ENCODE measurements around the gene EFCAB8.

The EFCAB8 gene

DNA sequence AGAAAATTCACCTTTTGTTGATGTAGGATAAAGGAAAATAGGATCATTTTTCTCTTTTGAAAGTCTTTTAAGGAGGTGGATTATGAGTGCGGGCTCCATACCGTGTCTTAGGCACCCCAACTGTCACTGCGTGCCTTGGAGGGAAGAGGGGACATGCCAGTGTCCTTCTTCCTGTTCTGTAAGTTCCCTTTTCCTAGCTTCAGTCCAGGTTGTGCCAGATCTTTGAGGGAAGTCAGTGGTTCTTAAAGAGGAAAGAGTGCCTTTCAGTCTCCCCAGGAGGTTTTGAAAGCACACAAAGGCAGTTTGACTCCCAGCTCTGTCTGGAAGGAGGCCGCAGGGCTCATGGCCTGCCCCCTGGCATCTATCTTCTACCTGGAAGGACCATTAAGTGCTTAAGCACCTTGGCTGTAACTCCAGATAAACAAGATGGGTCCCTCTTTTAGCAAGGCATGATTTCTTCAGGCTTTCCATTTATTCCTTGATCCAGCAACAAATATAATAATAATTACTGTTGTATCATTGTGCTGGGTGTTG is 13.0 kb downstream of the EFCAB8 start:
- H3K4me1 ChIP-seq (ENCODE audit: low read length): no peaks in the 10 kb centered on the region

DNA sequence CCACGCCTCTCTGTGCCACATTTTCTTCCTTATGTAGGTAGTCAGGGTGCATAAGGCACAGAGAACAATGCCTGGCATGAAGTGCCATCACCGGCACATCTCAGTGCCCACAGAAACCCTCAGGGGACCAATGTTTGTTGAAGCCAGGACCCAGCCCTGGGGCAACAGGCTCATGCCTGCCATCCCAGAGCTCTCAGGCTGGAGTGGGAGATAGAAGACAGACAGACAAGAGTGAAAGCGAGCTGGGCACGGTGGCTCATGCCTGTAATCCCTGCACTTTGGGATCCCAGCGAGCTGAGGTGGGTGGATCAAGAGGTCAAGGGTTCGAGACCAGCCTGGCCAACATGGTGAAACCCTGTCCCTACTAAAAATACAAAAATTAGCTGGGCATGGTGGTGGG is 13.5 kb downstream of the EFCAB8 start:
- no peak overlapping the region for H3K4me2 ChIP-seq (ENCODE audit: low read depth, low read length)
- H3K9me3 ChIP-seq (replicated peaks; ENCODE audit: insufficient read depth, low read length): no peaks in the 10 kb centered on the region
- H3K36me3 ChIP-seq (replicated peaks; ENCODE audit: insufficient read depth, low read length): no peaks in the 10 kb centered on the region
- no peak overlapping the region for H2AFZ ChIP-seq (ENCODE audit: low read length)
- no peak overlapping the region for H3K9ac ChIP-seq (ENCODE audit: low read length)
- no peaks in the 10 kb centered on the region for H3K79me2 ChIP-seq (ENCODE audit: low read length)
- no peaks in the 10 kb centered on the region for H3K27me3 ChIP-seq (replicated peaks; ENCODE audit: insufficient read depth, low read length)
- H3K27ac ChIP-seq (ENCODE audit: low read length): no peak overlapping the region
- no peak overlapping the region for H3K4me3 ChIP-seq (ENCODE audit: low read length)
- H3K9me2 ChIP-seq (replicated peaks; ENCODE audit: insufficient read depth, low read length): no peaks in the 10 kb centered on the region
- no peaks in the 10 kb centered on the region for H3F3A ChIP-seq (ENCODE audit: insufficient read depth, low read length)
- no peaks in the 10 kb centered on the region for H3K4me1 ChIP-seq (ENCODE audit: low read length)
- TF ChIP-seq EZH2 (optimal IDR thresholded peaks at IDR 0.05; ENCODE audit: low read depth, low read length) (no peak), EZH2phosphoT487 (IDR thresholded peaks at IDR 0.05; ENCODE audit: low read length) (no peak)
- TF ChIP-seq, protein P1, sequence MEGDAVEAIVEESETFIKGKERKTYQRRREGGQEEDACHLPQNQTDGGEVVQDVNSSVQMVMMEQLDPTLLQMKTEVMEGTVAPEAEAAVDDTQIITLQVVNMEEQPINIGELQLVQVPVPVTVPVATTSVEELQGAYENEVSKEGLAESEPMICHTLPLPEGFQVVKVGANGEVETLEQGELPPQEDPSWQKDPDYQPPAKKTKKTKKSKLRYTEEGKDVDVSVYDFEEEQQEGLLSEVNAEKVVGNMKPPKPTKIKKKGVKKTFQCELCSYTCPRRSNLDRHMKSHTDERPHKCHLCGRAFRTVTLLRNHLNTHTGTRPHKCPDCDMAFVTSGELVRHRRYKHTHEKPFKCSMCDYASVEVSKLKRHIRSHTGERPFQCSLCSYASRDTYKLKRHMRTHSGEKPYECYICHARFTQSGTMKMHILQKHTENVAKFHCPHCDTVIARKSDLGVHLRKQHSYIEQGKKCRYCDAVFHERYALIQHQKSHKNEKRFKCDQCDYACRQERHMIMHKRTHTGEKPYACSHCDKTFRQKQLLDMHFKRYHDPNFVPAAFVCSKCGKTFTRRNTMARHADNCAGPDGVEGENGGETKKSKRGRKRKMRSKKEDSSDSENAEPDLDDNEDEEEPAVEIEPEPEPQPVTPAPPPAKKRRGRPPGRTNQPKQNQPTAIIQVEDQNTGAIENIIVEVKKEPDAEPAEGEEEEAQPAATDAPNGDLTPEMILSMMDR (IDR thresholded peaks at IDR 0.05; ENCODE audit: low read length): no peak
- DNase-seq: no peak
- no peaks in the 10 kb centered on the region for H4K20me1 ChIP-seq (ENCODE audit: insufficient read depth, low read length)

More for the DNA sequence above, 13.0 kb downstream of the EFCAB8 start:
- no peaks in the 10 kb centered on the region for H3K79me2 ChIP-seq (ENCODE audit: low read length)
- H4K20me1 ChIP-seq (ENCODE audit: insufficient read depth, low read length): no peaks in the 10 kb centered on the region
- H3K27me3 ChIP-seq (replicated peaks; ENCODE audit: insufficient read depth, low read length): no peaks in the 10 kb centered on the region
- DNase-seq: no peak
- H2AFZ ChIP-seq (ENCODE audit: low read length): no peak overlapping the region
- no peak overlapping the region for H3K27ac ChIP-seq (ENCODE audit: low read length)
- no peaks in the 10 kb centered on the region for H3K36me3 ChIP-seq (replicated peaks; ENCODE audit: insufficient read depth, low read length)
- H3K4me3 ChIP-seq (ENCODE audit: low read length): no peak overlapping the region
- no peaks in the 10 kb centered on the region for H3K9me3 ChIP-seq (replicated peaks; ENCODE audit: insufficient read depth, low read length)
- TF ChIP-seq EZH2phosphoT487 (IDR thresholded peaks at IDR 0.05; ENCODE audit: low read length) (no peak), EZH2 (optimal IDR thresholded peaks at IDR 0.05; ENCODE audit: low read depth, low read length) (no peak)
- TF ChIP-seq, protein P1 (IDR thresholded peaks at IDR 0.05; ENCODE audit: low read length): no peak
- H3F3A ChIP-seq (ENCODE audit: insufficient read depth, low read length): no peaks in the 10 kb centered on the region
- no peak overlapping the region for H3K4me2 ChIP-seq (ENCODE audit: low read depth, low read length)
- H3K9ac ChIP-seq (ENCODE audit: low read length): no peak overlapping the region
- no peaks in the 10 kb centered on the region for H3K9me2 ChIP-seq (replicated peaks; ENCODE audit: insufficient read depth, low read length)

DNA sequence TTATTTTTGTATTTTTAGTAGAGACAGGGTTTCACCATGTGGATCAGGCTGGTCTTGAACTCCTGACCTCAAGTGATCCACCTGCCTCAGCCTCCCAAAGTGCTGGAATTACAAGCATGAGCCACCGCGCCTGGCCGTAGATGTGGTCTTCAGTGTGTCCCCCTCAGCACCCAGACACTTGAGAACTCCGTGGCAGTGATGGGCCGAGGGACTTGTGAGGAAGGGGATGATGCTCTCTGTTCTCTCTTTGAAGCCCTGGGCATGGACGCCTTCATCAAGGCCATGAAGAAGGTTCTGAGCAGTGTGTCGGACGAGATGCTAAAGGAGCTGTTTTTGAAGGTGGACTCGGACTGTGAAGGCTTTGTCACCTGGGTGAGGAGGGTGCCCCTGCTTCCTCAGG is 16.9 kb downstream of the EFCAB8 start:
- H3K4me1 ChIP-seq (ENCODE audit: low read length): no peaks in the 10 kb centered on the region
- TF ChIP-seq EZH2 (optimal IDR thresholded peaks at IDR 0.05; ENCODE audit: low read depth, low read length) (no peak), EZH2phosphoT487 (IDR thresholded peaks at IDR 0.05; ENCODE audit: low read length) (no peak)
- TF ChIP-seq, protein P1 (IDR thresholded peaks at IDR 0.05; ENCODE audit: low read length): no peak
- no peak overlapping the region for H3K9ac ChIP-seq (ENCODE audit: low read length)
- no peaks in the 10 kb centered on the region for H3K9me3 ChIP-seq (replicated peaks; ENCODE audit: insufficient read depth, low read length)
- H3K36me3 ChIP-seq (replicated peaks; ENCODE audit: insufficient read depth, low read length): no peaks in the 10 kb centered on the region
- H3K27ac ChIP-seq (ENCODE audit: low read length): no peak overlapping the region
- H3K27me3 ChIP-seq (replicated peaks; ENCODE audit: insufficient read depth, low read length): no peaks in the 10 kb centered on the region
- H4K20me1 ChIP-seq (ENCODE audit: insufficient read depth, low read length): no peaks in the 10 kb centered on the region
- H2AFZ ChIP-seq (ENCODE audit: low read length): no peak overlapping the region
- H3F3A ChIP-seq (ENCODE audit: insufficient read depth, low read length): no peaks in the 10 kb centered on the region
- no peak overlapping the region for H3K4me2 ChIP-seq (ENCODE audit: low read depth, low read length)
- no peaks in the 10 kb centered on the region for H3K9me2 ChIP-seq (replicated peaks; ENCODE audit: insufficient read depth, low read length)
- DNase-seq: no peak
- no peaks in the 10 kb centered on the region for H3K79me2 ChIP-seq (ENCODE audit: low read length)
- no peak overlapping the region for H3K4me3 ChIP-seq (ENCODE audit: low read length)
